AG20443 (cell line): Measurements from ENCODE around the gene EYA4.
"Not testable (repeated sequence)": the region's sequence is repeated elsewhere in the genome, so short reads cannot be mapped to it uniquely, and the experiment has no call there.

Experiments used
- DNase-seq: peaks from one replicate; pipeline ENCODE4 v3.0.0; 2012; ENCODE audit warnings: low spot score, mixed read lengths

Gene EYA4

GRCh38 chr6:133355922-133356321, 114.8 kb downstream of the EYA4 start:
- no peak for DNase-seq

GRCh38 chr6:133358574-133359150, 117.5 kb downstream of the EYA4 start:
- DNase-seq: no peak

- DNase-seq: no peak
Observed at GRCh38 chr6:133359256-133359655, 118.1 kb downstream of the EYA4 start.

GRCh38 chr6:133359760-133360159, 118.6 kb downstream of the EYA4 start:
- no peak for DNase-seq

GRCh38 chr6:133360194-133360593, 119.0 kb downstream of the EYA4 start:
- DNase-seq: no peak

GRCh38 chr6:133362813-133363212, 121.7 kb downstream of the EYA4 start:
- no peak for DNase-seq

- no peak for DNase-seq
Observed at GRCh38 chr6:133368664-133369063, 127.5 kb downstream of the EYA4 start.

- no peak for DNase-seq
Observed at GRCh38 chr6:133369773-133370272, 128.7 kb downstream of the EYA4 start.

- no peak for DNase-seq
Observed at GRCh38 chr6:133376743-133377142, 135.6 kb downstream of the EYA4 start.

GRCh38 chr6:133377219-133377618, 136.1 kb downstream of the EYA4 start:
- no peak for DNase-seq

- no peak for DNase-seq
Observed at GRCh38 chr6:133380047-133380446, 138.9 kb downstream of the EYA4 start.

- DNase-seq: no peak
Observed at GRCh38 chr6:133380723-133381122, 139.6 kb downstream of the EYA4 start.

- DNase-seq: no peak
Observed at GRCh38 chr6:133388731-133389130, 147.6 kb downstream of the EYA4 start.

GRCh38 chr6:133390168-133390567, 149.0 kb downstream of the EYA4 start:
- DNase-seq: no peak

GRCh38 chr6:133392015-133392414, 150.9 kb downstream of the EYA4 start:
- no peak for DNase-seq

GRCh38 chr6:133392641-133393040, 151.5 kb downstream of the EYA4 start:
- DNase-seq: no peak

- no peak for DNase-seq
Observed at GRCh38 chr6:133393891-133394290, 152.7 kb downstream of the EYA4 start.

- no peak for DNase-seq
Observed at GRCh38 chr6:133394630-133395029, 153.5 kb downstream of the EYA4 start.

- DNase-seq: no peak
Observed at GRCh38 chr6:133396233-133396983, 155.3 kb downstream of the EYA4 start.

GRCh38 chr6:133396984-133397348, 155.8 kb downstream of the EYA4 start:
- no peak for DNase-seq

- DNase-seq: not testable (repeated sequence)
Observed at GRCh38 chr6:133397601-133398000, 156.4 kb downstream of the EYA4 start.

GRCh38 chr6:133399426-133399825, 158.3 kb downstream of the EYA4 start:
- no peak for DNase-seq

GRCh38 chr6:133404151-133404550, 163.0 kb downstream of the EYA4 start:
- DNase-seq: no peak

GRCh38 chr6:133404728-133405127, 163.6 kb downstream of the EYA4 start:
- DNase-seq: no peak
